Measurements from ENCODE around the gene SULT6B1.

DNA sequence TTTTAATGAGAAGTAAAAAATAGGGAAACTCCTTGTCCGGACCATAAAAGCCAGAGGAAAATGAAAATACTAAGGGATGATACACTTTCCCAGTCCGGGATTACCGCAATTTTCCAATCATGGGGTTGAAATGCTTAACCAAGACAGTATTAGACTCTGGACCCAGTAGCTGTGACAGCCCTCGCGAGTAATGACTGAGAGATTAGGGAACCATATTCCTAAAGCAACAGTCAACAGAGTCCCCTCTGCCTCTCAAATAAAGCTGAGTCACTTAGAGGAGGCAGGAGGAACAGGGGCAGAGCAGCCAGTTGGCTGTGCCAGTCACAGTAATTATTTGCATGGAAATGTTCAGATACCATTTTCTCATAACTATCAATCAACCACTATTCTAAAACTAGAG lies 69.3 kb downstream of the SULT6B1 start:
- TF ChIP-seq POLR2A (IDR thresholded peaks at IDR 0.05) (no peak), CTCF (IDR thresholded peaks at IDR 0.05) (no peak)

Data from heart left ventricle (tissue), 13 donors.